B cell (primary cell): Measurements from ENCODE around the gene TMEM221. TPM values are rescaled to one million over a fixed set of nuclear protein-coding genes. Genes with fewer than 3 reads are reported as not detected.
A peak's percentile ranks its signal among the peaks of the same experiment; 100 is the strongest.

Source experiments
- ATAC-seq: fragments of 200-7000 bp; cut with Tn5 transposase; one replicate; pipeline ENCODE4 v1.10.0; 2021; ENCODE audit warnings: low read depth, mild to moderate bottlenecking, moderate number of reproducible peaks, moderate library complexity
- CTCF ChIA-PET: fragments of 350-600 bp; sonication (Branson Sonifier 250); formaldehyde crosslinking; loops from one replicate; lab custom pipeline; 2021; ENCODE audit warnings: antibody characterized with exemption, inconsistent platforms; lab: Charles Lee
- POLR2A ChIA-PET: fragments of 350-600 bp; sonication (Branson Sonifier 250); formaldehyde crosslinking; loops from one replicate; lab custom pipeline; 2021; ENCODE audit warnings: antibody characterized with exemption; lab: Charles Lee
- DNase-seq: peaks from one replicate; pipeline ENCODE4 v3.0.0; 2013
- H2AFZ ChIP-seq: 2 replicates; pipeline ENCODE4 v1.6.1; 2012; ENCODE audit warnings: mild to moderate bottlenecking, low read depth, low read length; ENCODE audit not compliant: insufficient read depth, poor library complexity, severe bottlenecking
- H3K27ac ChIP-seq, 2 donors: 1 replicate in 1 of 2; 2 replicates in 1 of 2; pipeline ENCODE4 v1.5.1; 2012 to 2013; ENCODE audit warnings: low read length in 2 of 2, mild to moderate bottlenecking in 2 of 2, moderate library complexity in 1 of 2
- H3K27me3 ChIP-seq, 4 experiments: fragments of 200-600 bp in 1 of 4; sonication (generic) in 1 of 4; replicated peaks in 1 of 4; 1 replicate in 2 of 4; 2 replicates in 2 of 4; pipeline versions ENCODE4 v1.6.1 to v1.7.0; 2013 to 2016; ENCODE audit warnings: low read length in 3 of 4, mild to moderate bottlenecking in 2 of 4, mixed read lengths in 1 of 4, moderate library complexity in 1 of 4; ENCODE audit not compliant: insufficient read depth in 4 of 4, control insufficient read depth in 3 of 4; ENCODE audit errors: control extremely low read depth in 1 of 4
- H3K36me3 ChIP-seq, 2 experiments: replicated peaks in 1 of 2; 1 replicate in 1 of 2; 2 replicates in 1 of 2; pipeline versions ENCODE4 v1.6.1 to v1.7.1; 2013; ENCODE audit warnings: low read length in 1 of 2; ENCODE audit not compliant: insufficient read depth in 2 of 2, control insufficient read depth in 1 of 2; ENCODE audit errors: control extremely low read depth in 1 of 2, extremely low read depth in 1 of 2
- H3K4me1 ChIP-seq, 2 donors: fragments of 200-600 bp in 1 of 2; sonication (generic) in 1 of 2; 1 replicate in 1 of 2; 2 replicates in 1 of 2; pipeline versions ENCODE4 v1.5.1 to v1.6.1; 2013 to 2017; ENCODE audit warnings: low read length in 2 of 2; ENCODE audit not compliant: control insufficient read depth in 2 of 2, insufficient read depth in 2 of 2
- H3K4me2 ChIP-seq: replicated peaks from 2 replicates; pipeline ENCODE3; 2012; ENCODE audit warnings: mild to moderate bottlenecking, low read depth, low read length; ENCODE audit not compliant: poor library complexity, severe bottlenecking
- H3K4me3 ChIP-seq, 5 experiments: fragments of 200-600 bp in 1 of 5; sonication (generic) in 1 of 5; 1 replicate in 3 of 5; 2 replicates in 2 of 5; pipeline versions ENCODE4 v1.5.1 to v1.7.0; 2011 to 2016; ENCODE audit warnings: low read length in 4 of 5, mild to moderate bottlenecking in 4 of 5, low read depth in 2 of 5, control low read depth in 1 of 5, moderate library complexity in 1 of 5; ENCODE audit not compliant: insufficient read depth in 1 of 5; ENCODE audit errors: control extremely low read depth in 1 of 5, extremely low read depth in 1 of 5
- H3K79me2 ChIP-seq: fragments of 200-600 bp; sonication (generic); one replicate; pipeline ENCODE4 v1.6.0; 2016; ENCODE audit warnings: low read length; ENCODE audit not compliant: control insufficient read depth, insufficient read depth
- H3K9ac ChIP-seq: fragments of 200-600 bp; sonication (generic); 2 replicates; pipeline ENCODE4 v1.6.1; 2017; ENCODE audit warnings: mild to moderate bottlenecking, low read length, moderate library complexity
- H3K9me3 ChIP-seq, 3 donors: one replicate each; pipeline versions ENCODE4 v1.6.1 to v1.7.1; 2013; ENCODE audit warnings: low read length in 2 of 3; ENCODE audit not compliant: control insufficient read depth in 2 of 3, insufficient read depth in 1 of 3; ENCODE audit errors: control extremely low read depth in 1 of 3
- H4K20me1 ChIP-seq: 2 replicates; pipeline ENCODE4 v1.6.0; 2012; ENCODE audit warnings: mild to moderate bottlenecking, low read length; ENCODE audit not compliant: insufficient read depth, control insufficient read depth, poor library complexity, severe bottlenecking
- H3K27ac Mint-ChIP-seq: one replicate; pipeline ENCODE4 v1.8.0; 2021; ENCODE audit warnings: mixed read lengths
- H3K27me3 Mint-ChIP-seq: one replicate; pipeline ENCODE4 v1.8.0; 2021; ENCODE audit warnings: mixed read lengths
- H3K4me1 Mint-ChIP-seq: one replicate; pipeline ENCODE4 v1.8.0; 2021; ENCODE audit warnings: mixed read lengths
- H3K4me3 Mint-ChIP-seq: one replicate; pipeline ENCODE4 v1.8.0; 2021; ENCODE audit warnings: mixed read lengths
- H3K9me3 Mint-ChIP-seq: one replicate; pipeline ENCODE4 v1.8.0; 2022; ENCODE audit warnings: mixed read lengths; ENCODE audit not compliant: insufficient read depth
- EZH2 ChIP-seq: IDR thresholded peaks from 2 replicates; pipeline ENCODE4 v1.6.1; 2012; ENCODE audit warnings: borderline replicate concordance, low read depth, mild to moderate bottlenecking, moderate library complexity, low read length; ENCODE audit not compliant: insufficient read depth, poor library complexity, severe bottlenecking
- WGBS: methylation state at CpG from one replicate; pipeline ENCODE4 v1.1.5; 2013; ENCODE audit warnings: missing lambda C conversion rate; ENCODE audit not compliant: insufficient coverage; 5-methylcytosine and 5-hydroxymethylcytosine counted together
- intact Hi-C: fragments of 100-400 bp; cut with micrococcal nuclease; formaldehyde crosslinking; loops from one replicate; pipeline ENCODE4 v1.10.0; 2022
- polyA plus RNA-seq: library from polyadenylated mRNA; depleted of rRNA; stranded (reverse); fragments of >200 nt; gene quantifications from 2 replicates; pipeline ENCODE4 v1.2.3, GENCODE V29; 2012
- total RNA-seq, 2 donors: library from RNA; stranded (reverse); fragments of 120-200 nt in 1 of 2; gene quantifications; 1 replicate in 1 of 2; 2 replicates in 1 of 2; pipeline versions ENCODE4 v1.2.3 to v1.2.4, GENCODE V29; 2013 to 2022
- TF ChIP-seq, protein P1 (sequence below): fragments of 200-600 bp; IDR thresholded peaks from one replicate; pipeline ENCODE4 v1.8.0; 2022; ENCODE audit warnings: antibody characterized with exemption, mild to moderate bottlenecking

Gene TMEM221
- total and polyA plus RNA-seq, 2 donors (not counting 1 experiment from before 2014, with no cell fraction given), result not detected

DNA sequence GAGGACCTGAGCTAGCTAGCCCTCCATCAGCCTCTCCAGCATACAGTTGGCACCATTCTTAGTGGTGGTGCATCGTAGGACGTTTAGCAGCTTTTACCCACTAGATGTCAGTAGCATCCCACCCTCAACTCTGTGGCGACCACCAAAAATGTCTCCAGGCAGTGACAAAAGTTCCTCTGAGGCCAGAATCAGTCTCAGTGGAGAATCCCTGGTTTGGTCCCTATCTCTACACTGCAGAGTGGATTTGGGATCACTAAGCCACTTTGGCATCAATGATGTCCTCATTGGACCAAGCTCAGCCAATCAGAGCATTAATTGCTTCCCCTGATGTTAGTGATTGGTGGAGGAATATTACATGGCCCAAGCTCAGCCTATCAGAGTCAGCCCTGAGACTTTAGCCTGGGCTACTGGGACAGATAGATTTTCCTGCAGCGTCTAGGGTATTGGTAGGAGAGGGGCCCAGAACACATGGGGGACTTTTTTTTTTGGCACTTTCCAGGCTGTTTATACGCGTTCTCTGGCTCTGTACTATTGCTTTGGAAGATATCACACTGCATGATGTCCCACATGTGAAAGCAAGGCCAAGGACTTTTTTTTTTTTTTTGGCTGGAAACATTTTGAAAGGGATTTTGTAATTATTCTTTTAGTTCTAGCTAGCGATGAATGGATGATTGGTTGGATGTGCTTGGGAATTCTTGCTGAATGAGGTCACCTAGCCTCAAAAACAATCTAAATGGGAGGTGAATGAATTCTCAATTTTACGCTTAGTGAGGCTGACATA, 7.0 kb downstream of the TMEM221 start:
- Histone ChIP-seq H3K4me1 (no peaks in the 10 kb centered on the region), H3K27ac (no peak overlapping the region), H3K4me2 (no peak overlapping the region), H3K9me3 (peaks cover 0 to 7% (median 1%) of the 10 kb centered on the region in 3 donors), H3K36me3 (no peaks in the 10 kb centered on the region), H3K4me3 (no peak overlapping the region), H2AFZ (no peak overlapping the region), H3K79me2 (no peaks in the 10 kb centered on the region), H4K20me1 (no peaks in the 10 kb centered on the region), H3K9ac (no peak overlapping the region), H3K27me3 (no peaks in the 10 kb centered on the region)
- no peak for TF ChIP-seq EZH2
- TF ChIP-seq, protein P1, sequence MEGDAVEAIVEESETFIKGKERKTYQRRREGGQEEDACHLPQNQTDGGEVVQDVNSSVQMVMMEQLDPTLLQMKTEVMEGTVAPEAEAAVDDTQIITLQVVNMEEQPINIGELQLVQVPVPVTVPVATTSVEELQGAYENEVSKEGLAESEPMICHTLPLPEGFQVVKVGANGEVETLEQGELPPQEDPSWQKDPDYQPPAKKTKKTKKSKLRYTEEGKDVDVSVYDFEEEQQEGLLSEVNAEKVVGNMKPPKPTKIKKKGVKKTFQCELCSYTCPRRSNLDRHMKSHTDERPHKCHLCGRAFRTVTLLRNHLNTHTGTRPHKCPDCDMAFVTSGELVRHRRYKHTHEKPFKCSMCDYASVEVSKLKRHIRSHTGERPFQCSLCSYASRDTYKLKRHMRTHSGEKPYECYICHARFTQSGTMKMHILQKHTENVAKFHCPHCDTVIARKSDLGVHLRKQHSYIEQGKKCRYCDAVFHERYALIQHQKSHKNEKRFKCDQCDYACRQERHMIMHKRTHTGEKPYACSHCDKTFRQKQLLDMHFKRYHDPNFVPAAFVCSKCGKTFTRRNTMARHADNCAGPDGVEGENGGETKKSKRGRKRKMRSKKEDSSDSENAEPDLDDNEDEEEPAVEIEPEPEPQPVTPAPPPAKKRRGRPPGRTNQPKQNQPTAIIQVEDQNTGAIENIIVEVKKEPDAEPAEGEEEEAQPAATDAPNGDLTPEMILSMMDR, result peak; percentile 18
- intact Hi-C loops, result loop anchor here (10.0 kb wide), 1 partner anchor 413 kb away; the partner anchor contains the start of gene RPL18A
- ChIA-PET CTCF (interaction anchor here (0.6 to 1.5 kb wide), 11 partner anchors 11 to 1321 kb away, joined by 3 to 6 read pairs (median 3); partner anchors contain the start of gene CCDC124), POLR2A (interaction anchor here (0.6 kb wide), 2 partner anchors 172 to 338 kb away, joined by 3 to 6 read pairs; no protein-coding TSS in a partner anchor)
- H3K4me1 Mint-ChIP-seq, result no peaks in the 10 kb centered on the region
- H3K27me3 Mint-ChIP-seq, result no peaks in the 10 kb centered on the region
- no peak overlapping the region for H3K4me3 Mint-ChIP-seq
- DNase-seq (peak; percentile 48), ATAC-seq (peak; percentile 31)
- WGBS, result 66% methylated on average over 6 of the region's 8 CpGs
- peaks cover 2% of the 10 kb centered on the region for H3K9me3 Mint-ChIP-seq
- H3K27ac Mint-ChIP-seq, result no peak overlapping the region

DNA sequence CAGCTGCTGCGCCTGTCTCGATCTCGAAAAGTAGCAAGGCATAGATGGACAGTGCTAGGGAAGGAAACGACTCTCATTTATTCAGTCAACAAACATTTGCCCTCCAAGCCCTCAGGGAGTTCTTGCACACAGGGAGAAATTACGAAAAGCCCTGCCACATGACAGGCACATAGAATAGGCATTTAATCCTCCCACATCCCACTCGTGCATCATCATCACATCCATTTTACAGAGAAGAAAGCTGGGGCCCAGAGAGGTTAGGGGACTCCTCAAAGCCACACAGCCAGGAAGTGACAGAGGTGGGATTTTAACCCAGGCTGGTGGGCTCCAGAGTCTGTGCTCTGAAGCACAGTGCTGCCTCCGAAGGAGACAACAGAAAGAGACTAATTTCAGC, 11.6 kb downstream of the TMEM221 start:
- no peak overlapping the region for H3K27ac ChIP-seq
- Mint-ChIP-seq H3K27me3 (no peaks in the 10 kb centered on the region), H3K4me3 (no peak overlapping the region), H3K4me1 (no peaks in the 10 kb centered on the region), H3K27ac (no peak overlapping the region), H3K9me3 (peaks cover 2% of the 10 kb centered on the region)
- ChIA-PET POLR2A (no interaction called here), CTCF (interaction anchor here (1.0 kb wide), 1 partner anchor 10 kb away, joined by 3 read pairs; no protein-coding TSS in a partner anchor)
- no peaks in the 10 kb centered on the region for H3K79me2 ChIP-seq
- peaks cover 0 to 12% (median 1%) of the 10 kb centered on the region in 3 donors for H3K9me3 ChIP-seq
- no peaks in the 10 kb centered on the region for H3K27me3 ChIP-seq
- no peak for ATAC-seq
- H4K20me1 ChIP-seq, result no peaks in the 10 kb centered on the region
- no peak for TF ChIP-seq EZH2
- TF ChIP-seq, protein P1, result no peak
- 95% methylated on average over 4 of the region's 7 CpGs for WGBS
- no peak overlapping the region for H3K4me3 ChIP-seq
- DNase-seq, result no peak
- no peaks in the 10 kb centered on the region for H3K4me1 ChIP-seq
- no peak overlapping the region for H3K9ac ChIP-seq
- intact Hi-C loops, result no loop called here
- H2AFZ ChIP-seq, result no peak overlapping the region
- H3K36me3 ChIP-seq, result no peaks in the 10 kb centered on the region
- H3K4me2 ChIP-seq, result no peak overlapping the region
